ENCODE data around the gene SPATA6L.

DNA sequence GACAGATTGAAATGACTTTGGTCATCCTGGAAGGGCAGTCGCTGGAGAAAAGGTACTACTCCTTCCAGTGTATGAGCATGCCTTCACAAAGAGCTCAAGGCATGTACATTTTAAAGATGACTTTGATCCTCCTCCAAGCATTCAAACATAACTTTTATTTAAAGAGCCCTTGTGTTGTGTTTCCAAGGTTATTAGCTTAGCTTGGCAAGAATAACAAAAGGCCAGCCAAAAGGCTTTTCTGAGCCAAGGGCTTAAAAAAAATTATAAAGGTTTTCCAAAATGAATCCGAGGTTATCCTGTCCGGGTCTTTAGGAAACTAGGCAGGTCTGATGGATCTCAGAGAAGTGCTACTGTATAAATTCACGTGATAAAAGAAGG is 75.2 kb downstream of the SPATA6L start:
- TF ChIP-seq, protein P1, sequence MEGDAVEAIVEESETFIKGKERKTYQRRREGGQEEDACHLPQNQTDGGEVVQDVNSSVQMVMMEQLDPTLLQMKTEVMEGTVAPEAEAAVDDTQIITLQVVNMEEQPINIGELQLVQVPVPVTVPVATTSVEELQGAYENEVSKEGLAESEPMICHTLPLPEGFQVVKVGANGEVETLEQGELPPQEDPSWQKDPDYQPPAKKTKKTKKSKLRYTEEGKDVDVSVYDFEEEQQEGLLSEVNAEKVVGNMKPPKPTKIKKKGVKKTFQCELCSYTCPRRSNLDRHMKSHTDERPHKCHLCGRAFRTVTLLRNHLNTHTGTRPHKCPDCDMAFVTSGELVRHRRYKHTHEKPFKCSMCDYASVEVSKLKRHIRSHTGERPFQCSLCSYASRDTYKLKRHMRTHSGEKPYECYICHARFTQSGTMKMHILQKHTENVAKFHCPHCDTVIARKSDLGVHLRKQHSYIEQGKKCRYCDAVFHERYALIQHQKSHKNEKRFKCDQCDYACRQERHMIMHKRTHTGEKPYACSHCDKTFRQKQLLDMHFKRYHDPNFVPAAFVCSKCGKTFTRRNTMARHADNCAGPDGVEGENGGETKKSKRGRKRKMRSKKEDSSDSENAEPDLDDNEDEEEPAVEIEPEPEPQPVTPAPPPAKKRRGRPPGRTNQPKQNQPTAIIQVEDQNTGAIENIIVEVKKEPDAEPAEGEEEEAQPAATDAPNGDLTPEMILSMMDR (conservative IDR thresholded peaks at IDR 0.05) = no peak
- no peak for TF ChIP-seq ZFX (IDR thresholded peaks at IDR 0.05)

Data from C4-2B (cell line).